GM21786 (cell line): ENCODE results near the gene FOXK1.

Experiments
- ATAC-seq: cut with Tn5 transposase; IDR thresholded peaks from one replicate; pipeline ENCODE4 v1.9.1; 2021; ENCODE audit not compliant: unreplicated experiment

FOXK1 gene

GRCh38 chr7:4763091-4763793 is 81.1 kb downstream of the FOXK1 start:
- ATAC-seq, result no peak

GRCh38 chr7:4763794-4764185 is 81.7 kb downstream of the FOXK1 start:
- ATAC-seq, result no peak

GRCh38 chr7:4764402-4765007 is 82.4 kb downstream of the FOXK1 start:
- ATAC-seq, result no peak

- no peak for ATAC-seq
Measured at GRCh38 chr7:4765776-4766490, 83.8 kb downstream of the FOXK1 start.

- ATAC-seq, result no peak
Measured at GRCh38 chr7:4766666-4767519, 84.8 kb downstream of the FOXK1 start.

GRCh38 chr7:4768597-4769569 is 86.8 kb downstream of the FOXK1 start:
- ATAC-seq, result no peak

- no peak for ATAC-seq
Measured at GRCh38 chr7:4769761-4770160, 87.7 kb downstream of the FOXK1 start.

- no peak for ATAC-seq
Measured at GRCh38 chr7:4770886-4771285, 88.8 kb downstream of the FOXK1 start.

- no peak for ATAC-seq
Measured at GRCh38 chr7:4771737-4772136, 89.6 kb downstream of the FOXK1 start.

GRCh38 chr7:4772306-4772705 is 90.2 kb downstream of the FOXK1 start:
- no peak for ATAC-seq

GRCh38 chr7:4774007-4774406 is 91.9 kb downstream of the FOXK1 start:
- ATAC-seq, result no peak

GRCh38 chr7:4774658-4775249 is 92.7 kb downstream of the FOXK1 start:
- ATAC-seq, result peak; percentile 26

GRCh38 chr7:4775250-4775847 is 93.3 kb downstream of the FOXK1 start, which contains the start of gene AP5Z1:
AP5Z1 (plus strand) TSS chr7:4775623; CDS start chr7:4775716, 93 bp downstream.
- ATAC-seq, result peak; percentile 90

- peak; percentile 25 for ATAC-seq
Measured at GRCh38 chr7:4775848-4776623, 93.9 kb downstream of the FOXK1 start.

- ATAC-seq, result no peak
Measured at GRCh38 chr7:4779118-4779517, 97.0 kb downstream of the FOXK1 start.

- no peak for ATAC-seq
Measured at GRCh38 chr7:4781366-4782069, 99.4 kb downstream of the FOXK1 start.

GRCh38 chr7:4782333-4783291 is 100.5 kb downstream of the FOXK1 start:
- ATAC-seq, result no peak
